ENCODE measurements around the gene MORN3.
"Not testable (repeated sequence)": the region's sequence is repeated elsewhere in the genome, so short reads cannot be mapped to it uniquely, and the experiment has no call there.

The MORN3 gene

DNA sequence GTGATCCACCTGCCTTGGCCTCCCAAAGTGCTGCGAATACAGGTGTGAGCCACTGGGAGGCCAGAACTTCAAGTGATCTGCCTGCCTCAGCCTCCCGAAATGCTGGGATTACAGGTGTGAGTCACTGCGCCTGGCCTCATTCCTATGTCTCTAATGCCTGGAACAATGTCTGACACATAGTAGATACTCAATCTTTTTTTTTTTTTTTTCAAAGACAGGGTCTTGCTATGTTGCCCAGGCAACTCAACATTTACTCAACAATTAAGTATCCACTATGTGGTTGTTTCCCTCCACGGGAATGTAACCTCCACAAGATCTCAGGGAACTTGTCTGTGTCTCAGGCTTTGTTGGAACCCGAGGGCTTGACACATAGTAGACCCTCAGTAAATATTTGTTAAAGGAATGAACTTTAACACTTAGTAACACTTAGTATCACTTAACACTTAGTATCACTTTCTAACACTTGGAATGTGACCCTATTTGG, 40.1 kb upstream of the MORN3 start:
- no peaks in the 10 kb centered on the region for H3K27me3 ChIP-seq (ENCODE audit: control insufficient read depth, insufficient read depth, low read length)
- H3K9me3 ChIP-seq (ENCODE audit: control insufficient read depth, low read depth, low read length), result no peaks in the 10 kb centered on the region
- no peaks in the 10 kb centered on the region for H3K4me1 ChIP-seq (ENCODE audit: control insufficient read depth, low read depth, low read length)
- no peak overlapping the region for H3K9ac ChIP-seq (ENCODE audit: low read length)
- H3K27ac ChIP-seq (ENCODE audit: low read length), result no peak overlapping the region
- no peaks in the 10 kb centered on the region for H3K36me3 ChIP-seq (ENCODE audit: control insufficient read depth, low read depth, low read length)
- H3K4me3 ChIP-seq (ENCODE audit: low read length), result no peak overlapping the region

DNA sequence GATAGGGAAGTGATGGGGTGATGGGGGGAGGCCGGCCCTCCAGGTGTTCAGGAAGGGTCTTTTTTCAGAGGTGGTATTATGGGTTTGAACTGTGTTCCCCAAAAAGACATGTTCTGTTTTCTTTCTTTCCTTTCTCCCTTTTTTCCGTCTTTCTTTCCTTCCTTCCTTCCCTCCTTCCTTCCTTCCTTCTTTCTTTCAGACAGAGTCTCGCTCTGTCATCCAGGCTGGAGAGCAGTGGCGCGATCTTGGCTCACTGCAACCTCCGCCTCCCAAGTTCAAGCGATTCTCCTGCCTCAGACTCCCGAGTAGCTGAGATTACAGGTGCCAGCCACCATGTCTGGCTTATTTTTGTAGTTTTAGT, 39.6 kb upstream of the MORN3 start:
- not testable (repeated sequence) for H3K27ac ChIP-seq (ENCODE audit: low read length); H3K9me3 ChIP-seq (ENCODE audit: control insufficient read depth, low read depth, low read length); H3K4me3 ChIP-seq (ENCODE audit: low read length); H3K4me1 ChIP-seq (ENCODE audit: control insufficient read depth, low read depth, low read length); H3K9ac ChIP-seq (ENCODE audit: low read length); H3K27me3 ChIP-seq (ENCODE audit: control insufficient read depth, insufficient read depth, low read length); H3K36me3 ChIP-seq (ENCODE audit: control insufficient read depth, low read depth, low read length)

- no peaks in the 10 kb centered on the region for H3K27me3 ChIP-seq (ENCODE audit: control insufficient read depth, insufficient read depth, low read length)
- H3K9ac ChIP-seq (ENCODE audit: low read length), result no peak overlapping the region
- H3K4me3 ChIP-seq (ENCODE audit: low read length), result no peak overlapping the region
- H3K4me1 ChIP-seq (ENCODE audit: control insufficient read depth, low read depth, low read length), result no peaks in the 10 kb centered on the region
- H3K36me3 ChIP-seq (ENCODE audit: control insufficient read depth, low read depth, low read length), result no peaks in the 10 kb centered on the region
- H3K9me3 ChIP-seq (ENCODE audit: control insufficient read depth, low read depth, low read length), result no peaks in the 10 kb centered on the region
- H3K27ac ChIP-seq (ENCODE audit: low read length), result no peak overlapping the region
Observed at GRCh38 chr12:121708313-121709063, 39.0 kb upstream of the MORN3 start.

- Histone ChIP-seq H3K4me1 (ENCODE audit: control insufficient read depth, low read depth, low read length) (no peaks in the 10 kb centered on the region), H3K9me3 (ENCODE audit: control insufficient read depth, low read depth, low read length) (no peaks in the 10 kb centered on the region), H3K4me3 (ENCODE audit: low read length) (no peak overlapping the region), H3K36me3 (ENCODE audit: control insufficient read depth, low read depth, low read length) (no peaks in the 10 kb centered on the region), H3K27ac (ENCODE audit: low read length) (no peak overlapping the region), H3K9ac (ENCODE audit: low read length) (no peak overlapping the region), H3K27me3 (ENCODE audit: control insufficient read depth, insufficient read depth, low read length) (no peaks in the 10 kb centered on the region)
Observed at GRCh38 chr12:121705514-121705913, 36.1 kb upstream of the MORN3 start.

GRCh38 chr12:121702944-121703343, 33.5 kb upstream of the MORN3 start:
- H3K9ac ChIP-seq (ENCODE audit: low read length), result no peak overlapping the region
- no peaks in the 10 kb centered on the region for H3K9me3 ChIP-seq (ENCODE audit: control insufficient read depth, low read depth, low read length)
- H3K27me3 ChIP-seq (ENCODE audit: control insufficient read depth, insufficient read depth, low read length), result no peaks in the 10 kb centered on the region
- no peaks in the 10 kb centered on the region for H3K36me3 ChIP-seq (ENCODE audit: control insufficient read depth, low read depth, low read length)
- no peaks in the 10 kb centered on the region for H3K4me1 ChIP-seq (ENCODE audit: control insufficient read depth, low read depth, low read length)
- no peak overlapping the region for H3K4me3 ChIP-seq (ENCODE audit: low read length)
- H3K27ac ChIP-seq (ENCODE audit: low read length), result no peak overlapping the region

DNA sequence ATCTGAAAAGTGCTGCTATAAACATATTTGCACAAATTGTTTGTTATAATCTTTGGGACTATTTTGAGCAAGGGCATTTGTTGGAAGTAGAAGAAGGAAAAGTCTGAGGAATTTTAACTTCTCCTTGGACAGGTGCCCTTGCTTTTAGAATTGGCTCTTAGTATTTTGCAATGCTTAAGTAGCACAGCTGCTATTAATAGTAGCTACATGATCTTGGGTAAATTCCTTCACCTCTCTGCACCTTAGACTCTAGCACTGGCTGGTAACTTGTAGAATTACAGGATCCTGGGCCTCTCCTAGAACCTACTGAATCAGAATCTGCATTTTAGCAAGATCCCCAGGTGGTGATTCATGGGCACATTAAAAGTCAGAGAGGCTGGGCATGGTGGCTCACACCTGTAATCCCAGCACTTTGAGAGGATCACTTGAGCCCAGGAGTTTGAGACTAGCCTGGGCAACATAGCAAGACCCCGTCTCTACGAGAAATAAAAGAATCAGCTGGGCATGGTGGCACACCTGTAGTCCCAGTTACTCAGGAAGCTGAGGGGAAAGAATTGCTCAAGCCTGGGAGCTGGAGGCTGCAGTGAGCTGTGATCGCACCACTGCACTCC, 32.3 kb upstream of the MORN3 start:
- Histone ChIP-seq H3K4me3 (ENCODE audit: low read length) (no peak overlapping the region), H3K27me3 (ENCODE audit: control insufficient read depth, insufficient read depth, low read length) (no peaks in the 10 kb centered on the region), H3K4me1 (ENCODE audit: control insufficient read depth, low read depth, low read length) (no peaks in the 10 kb centered on the region), H3K27ac (ENCODE audit: low read length) (no peak overlapping the region), H3K9me3 (ENCODE audit: control insufficient read depth, low read depth, low read length) (no peaks in the 10 kb centered on the region), H3K36me3 (ENCODE audit: control insufficient read depth, low read depth, low read length) (no peaks in the 10 kb centered on the region), H3K9ac (ENCODE audit: low read length) (no peak overlapping the region)

GRCh38 chr12:121697861-121698260, 28.4 kb upstream of the MORN3 start:
- not testable (repeated sequence) for H3K27me3 ChIP-seq (ENCODE audit: control insufficient read depth, insufficient read depth, low read length); H3K9me3 ChIP-seq (ENCODE audit: control insufficient read depth, low read depth, low read length); H3K4me1 ChIP-seq (ENCODE audit: control insufficient read depth, low read depth, low read length)

GRCh38 chr12:121697093-121697698, 27.7 kb upstream of the MORN3 start:
- Histone ChIP-seq H3K36me3 (ENCODE audit: control insufficient read depth, low read depth, low read length) (no peaks in the 10 kb centered on the region), H3K4me3 (ENCODE audit: low read length) (no peak overlapping the region), H3K4me1 (ENCODE audit: control insufficient read depth, low read depth, low read length) (no peaks in the 10 kb centered on the region), H3K9ac (ENCODE audit: low read length) (no peak overlapping the region), H3K9me3 (ENCODE audit: control insufficient read depth, low read depth, low read length) (no peaks in the 10 kb centered on the region), H3K27me3 (ENCODE audit: control insufficient read depth, insufficient read depth, low read length) (no peaks in the 10 kb centered on the region), H3K27ac (ENCODE audit: low read length) (no peak overlapping the region)

More at GRCh38 chr12:121697861-121698260, 28.4 kb upstream of the MORN3 start:
- not testable (repeated sequence) for H3K9ac ChIP-seq (ENCODE audit: low read length); H3K4me3 ChIP-seq (ENCODE audit: low read length); H3K36me3 ChIP-seq (ENCODE audit: control insufficient read depth, low read depth, low read length); H3K27ac ChIP-seq (ENCODE audit: low read length)

DNA sequence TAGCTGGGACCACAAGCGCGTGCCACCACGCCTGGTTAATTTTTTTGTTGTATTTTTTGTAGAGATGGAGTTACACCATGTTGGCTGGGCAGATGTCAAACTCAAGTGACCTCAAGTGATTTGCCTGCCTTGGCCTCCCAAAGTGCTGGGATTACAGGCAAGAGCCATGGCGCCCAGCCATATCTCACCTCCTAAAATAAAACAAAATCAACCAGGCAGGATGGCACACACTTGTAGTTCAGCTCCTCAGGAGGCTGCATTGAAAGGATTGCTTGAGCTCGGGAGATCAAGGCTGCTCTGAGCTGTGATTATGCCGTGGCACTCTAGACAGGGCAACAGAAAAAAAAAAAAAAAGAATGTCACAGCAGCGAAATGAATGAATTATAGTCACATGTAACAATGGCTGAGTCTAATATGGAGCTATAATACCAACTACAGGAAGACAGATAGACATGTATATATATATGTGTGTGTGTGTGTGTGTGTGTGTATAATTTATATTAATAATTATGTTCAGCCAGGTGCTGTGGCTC, 23.8 kb upstream of the MORN3 start:
- Histone ChIP-seq H3K4me3 (ENCODE audit: low read length) (no peak overlapping the region), H3K27me3 (ENCODE audit: control insufficient read depth, insufficient read depth, low read length) (no peaks in the 10 kb centered on the region), H3K9me3 (ENCODE audit: control insufficient read depth, low read depth, low read length) (no peaks in the 10 kb centered on the region), H3K36me3 (ENCODE audit: control insufficient read depth, low read depth, low read length) (no peaks in the 10 kb centered on the region), H3K27ac (ENCODE audit: low read length) (no peak overlapping the region), H3K4me1 (ENCODE audit: control insufficient read depth, low read depth, low read length) (no peaks in the 10 kb centered on the region), H3K9ac (ENCODE audit: low read length) (no peak overlapping the region)

DNA sequence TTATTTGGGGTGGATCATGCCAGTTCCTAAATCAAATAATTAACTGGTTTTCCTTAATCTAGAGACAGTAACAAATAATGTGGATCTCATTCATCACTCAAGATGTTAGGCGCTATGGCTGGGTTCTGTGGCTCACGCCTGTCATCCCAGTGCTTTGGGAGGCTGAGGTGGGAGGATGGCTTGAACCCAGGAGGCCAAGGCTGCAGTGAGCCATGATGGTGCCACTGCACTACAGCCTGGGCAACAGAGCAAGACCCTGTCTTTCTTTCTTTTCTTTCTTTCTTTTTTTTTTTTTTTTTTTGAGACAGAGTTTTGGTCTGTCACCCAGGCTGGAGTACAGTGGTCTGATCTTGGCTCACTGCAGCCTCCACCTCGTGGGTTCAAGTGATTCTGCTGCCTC, 23.3 kb upstream of the MORN3 start:
- H3K27me3 ChIP-seq (ENCODE audit: control insufficient read depth, insufficient read depth, low read length); H3K36me3 ChIP-seq (ENCODE audit: control insufficient read depth, low read depth, low read length); H3K27ac ChIP-seq (ENCODE audit: low read length); H3K9me3 ChIP-seq (ENCODE audit: control insufficient read depth, low read depth, low read length); H3K4me3 ChIP-seq (ENCODE audit: low read length); H3K9ac ChIP-seq (ENCODE audit: low read length); H3K4me1 ChIP-seq (ENCODE audit: control insufficient read depth, low read depth, low read length): not testable (repeated sequence)

DNA sequence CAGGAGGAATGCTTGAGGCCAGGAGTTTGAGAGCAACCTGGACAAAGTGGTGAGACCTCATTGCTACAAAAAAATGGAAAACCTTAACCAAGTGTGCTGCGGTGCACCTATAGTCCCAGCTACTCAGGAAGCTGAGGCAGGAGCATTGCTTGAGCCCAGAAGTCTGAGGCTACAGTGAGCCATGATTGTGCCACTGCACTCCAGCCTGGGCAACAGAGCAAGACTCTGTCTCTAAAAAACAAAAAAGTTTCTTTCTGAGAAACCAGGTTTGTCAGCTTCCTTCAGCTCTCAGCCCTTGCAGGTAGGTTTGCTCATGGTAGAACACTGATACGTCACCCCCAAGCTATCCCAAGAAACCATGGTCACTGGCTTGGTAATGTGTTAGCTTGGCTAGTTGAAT, 20.0 kb upstream of the MORN3 start:
- Histone ChIP-seq H3K36me3 (ENCODE audit: control insufficient read depth, low read depth, low read length) (no peaks in the 10 kb centered on the region), H3K4me3 (ENCODE audit: low read length) (no peak overlapping the region), H3K4me1 (ENCODE audit: control insufficient read depth, low read depth, low read length) (no peaks in the 10 kb centered on the region), H3K27ac (ENCODE audit: low read length) (no peak overlapping the region), H3K27me3 (ENCODE audit: control insufficient read depth, insufficient read depth, low read length) (no peaks in the 10 kb centered on the region), H3K9ac (ENCODE audit: low read length) (no peak overlapping the region), H3K9me3 (ENCODE audit: control insufficient read depth, low read depth, low read length) (no peaks in the 10 kb centered on the region)

All from iPS-18a (cell line).